Astrocyte (in vitro differentiated cells and primary cell): Measurements from ENCODE around the gene IRX3. TPM values are rescaled to one million over a fixed set of nuclear protein-coding genes. Genes with fewer than 3 reads are reported as not detected.

Experiments used
- DNase-seq: peaks from one replicate; pipeline ENCODE4 v3.0.0-alpha.2; 2010; ENCODE audit warnings: low read depth
- FAIRE-seq: peaks from 2 replicates; lab custom pipeline; 2011; peaks lifted over from hg19 to GRCh38; lab: Jason Lieb, UNC
- H2AFZ ChIP-seq: 2 replicates; pipeline ENCODE4 v1.6.0; 2012; ENCODE audit warnings: low read depth, low read length, inconsistent platforms
- H3K27ac ChIP-seq: 2 replicates; pipeline ENCODE4 v1.5.1; 2011; ENCODE audit warnings: low read depth, low read length, inconsistent platforms
- H3K27me3 ChIP-seq: 2 replicates; pipeline ENCODE4 v1.6.0; 2011; ENCODE audit warnings: low read length, inconsistent platforms; ENCODE audit not compliant: insufficient read depth
- H3K36me3 ChIP-seq: 2 replicates; pipeline ENCODE4 v1.5.1; 2011; ENCODE audit warnings: low read length, inconsistent platforms; ENCODE audit not compliant: insufficient read depth
- H3K4me1 ChIP-seq: 2 replicates; pipeline ENCODE4 v1.5.1; 2011; ENCODE audit warnings: low read length, inconsistent platforms; ENCODE audit not compliant: insufficient read depth
- H3K4me2 ChIP-seq: 2 replicates; pipeline ENCODE4 v1.6.0; 2012; ENCODE audit warnings: low read length, inconsistent platforms
- H3K4me3 ChIP-seq: 2 replicates; pipeline ENCODE4 v1.5.1; 2011; ENCODE audit warnings: low read depth, mild to moderate bottlenecking, low read length, inconsistent platforms; ENCODE audit not compliant: insufficient read depth
- H3K79me2 ChIP-seq: 2 replicates; pipeline ENCODE4 v1.6.0; 2012; ENCODE audit warnings: mild to moderate bottlenecking, low read length, inconsistent platforms; ENCODE audit not compliant: insufficient read depth
- H3K9ac ChIP-seq: 2 replicates; pipeline ENCODE4 v1.6.0; 2012; ENCODE audit warnings: mild to moderate bottlenecking, low read length, inconsistent platforms
- H3K9me3 ChIP-seq: 2 replicates; pipeline ENCODE4 v1.5.1; 2012; ENCODE audit warnings: low read depth, mild to moderate bottlenecking, low read length, inconsistent platforms; ENCODE audit not compliant: insufficient read depth
- H4K20me1 ChIP-seq: 2 replicates; pipeline ENCODE4 v1.6.0; 2012; ENCODE audit warnings: low read length, inconsistent platforms; ENCODE audit not compliant: insufficient read depth
- H3K27ac Mint-ChIP-seq: one replicate; pipeline ENCODE4 v1.8.0; 2021; ENCODE audit warnings: mild to moderate bottlenecking, mixed read lengths; ENCODE audit not compliant: unreplicated experiment
- H3K27me3 Mint-ChIP-seq: one replicate; pipeline ENCODE4 v1.8.0; 2021; ENCODE audit warnings: low read depth, mixed read lengths; ENCODE audit not compliant: unreplicated experiment
- H3K36me3 Mint-ChIP-seq: one replicate; pipeline ENCODE4 v1.8.0; 2021; ENCODE audit warnings: low read depth, mixed read lengths; ENCODE audit not compliant: unreplicated experiment
- H3K4me1 Mint-ChIP-seq: one replicate; pipeline ENCODE4 v1.8.0; 2021; ENCODE audit warnings: low read depth, mixed read lengths; ENCODE audit not compliant: unreplicated experiment
- H3K4me3 Mint-ChIP-seq: one replicate; pipeline ENCODE4 v1.8.0; 2021; ENCODE audit warnings: mild to moderate bottlenecking, moderate library complexity, mixed read lengths; ENCODE audit not compliant: unreplicated experiment
- H3K9me3 Mint-ChIP-seq: one replicate; pipeline ENCODE4 v1.8.0; 2021; ENCODE audit warnings: mild to moderate bottlenecking, mixed read lengths; ENCODE audit not compliant: unreplicated experiment
- CTCF ChIP-seq: IDR thresholded peaks from 2 replicates; pipeline ENCODE4 v1.5.1; 2011; ENCODE audit warnings: low read depth, mild to moderate bottlenecking, inconsistent platforms, low read length, moderate library complexity; ENCODE audit not compliant: insufficient read depth
- EZH2 ChIP-seq: IDR thresholded peaks from 2 replicates; pipeline ENCODE4 v1.6.1; 2012; ENCODE audit warnings: mild to moderate bottlenecking, low read length, inconsistent platforms; ENCODE audit not compliant: insufficient read depth
- total RNA-seq: library from RNA; stranded (reverse); gene quantifications from 2 replicates; pipeline ENCODE4 v1.2.1, GENCODE V29; 2021

The IRX3 gene
- total RNA-seq, 1 donor from 2014 or later, result 0.75 TPM

- no peak overlapping the region for H3K4me2 ChIP-seq
- Mint-ChIP-seq H3K27ac (no peak overlapping the region), H3K4me1 (no peaks in the 10 kb centered on the region), H3K9me3 (peaks cover 28% of the 10 kb centered on the region), H3K36me3 (no peaks in the 10 kb centered on the region), H3K27me3 (peaks cover 45% of the 10 kb centered on the region), H3K4me3 (no peak overlapping the region)
- peaks cover 3% of the 10 kb centered on the region for H3K9me3 ChIP-seq
- H3K27me3 ChIP-seq, result no peaks in the 10 kb centered on the region
- H2AFZ ChIP-seq, result no peak overlapping the region
- FAIRE-seq (no peak), DNase-seq (no peak)
- H3K4me3 ChIP-seq, result no peak overlapping the region
- H3K36me3 ChIP-seq, result no peaks in the 10 kb centered on the region
- H3K27ac ChIP-seq, result no peak overlapping the region
- TF ChIP-seq CTCF (no peak), EZH2 (no peak)
- peaks cover 6% of the 10 kb centered on the region for H3K4me1 ChIP-seq
- H3K9ac ChIP-seq, result no peak overlapping the region
- no peaks in the 10 kb centered on the region for H4K20me1 ChIP-seq
- H3K79me2 ChIP-seq, result no peaks in the 10 kb centered on the region
Measured at GRCh38 chr16:54296543-54296942, 10.0 kb upstream of the IRX3 start.

GRCh38 chr16:54291656-54292487 lies 5.3 kb upstream of the IRX3 start:
- DNase-seq (no peak), FAIRE-seq (peak; percentile 58)
- no peak overlapping the region for H3K27ac ChIP-seq
- H3K4me3 Mint-ChIP-seq, result no peak overlapping the region
- no peaks in the 10 kb centered on the region for H3K36me3 ChIP-seq
- H3K9me3 Mint-ChIP-seq, result peaks cover 36% of the 10 kb centered on the region
- peaks cover 4% of the 10 kb centered on the region for H4K20me1 ChIP-seq
- TF ChIP-seq EZH2 (no peak), CTCF (no peak)
- H3K79me2 ChIP-seq, result no peaks in the 10 kb centered on the region
- H3K4me3 ChIP-seq, result no peak overlapping the region
- H3K4me1 ChIP-seq, result peaks cover 7% of the 10 kb centered on the region
- no peak overlapping the region for H2AFZ ChIP-seq
- H3K36me3 Mint-ChIP-seq, result no peaks in the 10 kb centered on the region
- no peak overlapping the region for H3K9ac ChIP-seq
- H3K4me2 ChIP-seq, result peak overlapping the region; percentile 8
- peaks cover 67% of the 10 kb centered on the region for H3K27me3 Mint-ChIP-seq
- no peaks in the 10 kb centered on the region for H3K9me3 ChIP-seq
- H3K27me3 ChIP-seq, result peaks cover 32% of the 10 kb centered on the region
- no peak overlapping the region for H3K27ac Mint-ChIP-seq
- no peaks in the 10 kb centered on the region for H3K4me1 Mint-ChIP-seq
